Activated CD4-positive, alpha-beta memory T cell treated with anti-CD3 and anti-CD28 coated beads, Interleukin-2, amount 10 ng/mL, durations not matched to agents 7 days and 5 days (primary cell): Measurements from ENCODE around the gene SHC1. TPM values are rescaled to one million over a fixed set of nuclear protein-coding genes. Genes with fewer than 3 reads are reported as not detected.

Experiments used
- CTCF ChIA-PET: fragments of 350-600 bp; sonication (Branson Sonifier 250); formaldehyde crosslinking; loops from one replicate; lab custom pipeline; 2021; ENCODE audit warnings: antibody characterized with exemption, inconsistent platforms; lab: Charles Lee
- POLR2A ChIA-PET: fragments of 350-600 bp; sonication (Branson Sonifier 250); formaldehyde crosslinking; loops from one replicate; lab custom pipeline; 2021; ENCODE audit warnings: antibody characterized with exemption; lab: Charles Lee
- DNase-seq: peaks from one replicate; pipeline ENCODE4 v3.0.0-alpha.2; 2020
- H3K27ac Mint-ChIP-seq: one replicate; pipeline ENCODE4 v1.8.0; 2021; ENCODE audit warnings: mild to moderate bottlenecking, mixed read lengths
- H3K27me3 Mint-ChIP-seq: one replicate; pipeline ENCODE4 v1.8.0; 2021; ENCODE audit warnings: mixed read lengths
- H3K36me3 Mint-ChIP-seq: one replicate; pipeline ENCODE4 v1.8.0; 2021; ENCODE audit warnings: low read depth, mixed read lengths
- H3K4me1 Mint-ChIP-seq: one replicate; pipeline ENCODE4 v1.8.0; 2021; ENCODE audit warnings: mixed read lengths
- H3K4me3 Mint-ChIP-seq: one replicate; pipeline ENCODE4 v1.8.0; 2021; ENCODE audit warnings: mild to moderate bottlenecking, mixed read lengths
- H3K9me3 Mint-ChIP-seq: one replicate; pipeline ENCODE4 v1.8.0; 2021; ENCODE audit warnings: mixed read lengths
- total RNA-seq, 2 experiments: library from RNA; stranded (reverse); gene quantifications; one replicate each; pipeline ENCODE4 v1.2.3, GENCODE V29; 2021

The SHC1 gene
- total RNA-seq, 2 experiments from 2014 or later: 80.7 to 80.8 TPM

GRCh38 chr1:154969246-154969645 is 1.3 kb downstream of the SHC1 start:
- peak overlapping the region; percentile 40 for H3K27ac Mint-ChIP-seq
- POLR2A ChIA-PET: interaction anchor here (0.9 to 3.9 kb wide), 3 partner anchors 8 to 46 kb away, joined by 3 to 34 read pairs (median 13); partner anchors contain the start of genes FLAD1 and PYGO2
- no peaks in the 10 kb centered on the region for H3K27me3 Mint-ChIP-seq
- H3K4me3 Mint-ChIP-seq: no peak overlapping the region
- H3K9me3 Mint-ChIP-seq: no peaks in the 10 kb centered on the region
- CTCF ChIA-PET: interaction anchor here (1.7 kb wide), 1 partner anchor 25 kb away, joined by 4 read pairs; no protein-coding TSS in a partner anchor
- no peak for DNase-seq
- peaks cover 57% of the 10 kb centered on the region for H3K36me3 Mint-ChIP-seq
- peaks cover 57% of the 10 kb centered on the region for H3K4me1 Mint-ChIP-seq

GRCh38 chr1:154968731-154969130 is 1.8 kb downstream of the SHC1 start:
- Mint-ChIP-seq H3K27me3 (no peaks in the 10 kb centered on the region), H3K27ac (peak overlapping the region; percentile 40), H3K4me1 (peaks cover 60% of the 10 kb centered on the region), H3K36me3 (peaks cover 61% of the 10 kb centered on the region), H3K9me3 (no peaks in the 10 kb centered on the region), H3K4me3 (no peak overlapping the region)
- POLR2A ChIA-PET: interaction anchor here (3.0 kb wide), 1 partner anchor 15 kb away, joined by 13 read pairs; the partner anchor contains the start of gene FLAD1
- CTCF ChIA-PET: no interaction called here
- DNase-seq: no peak

- no peaks in the 10 kb centered on the region for H3K9me3 Mint-ChIP-seq
- peaks cover 66% of the 10 kb centered on the region for H3K4me1 Mint-ChIP-seq
- H3K27ac Mint-ChIP-seq: peak overlapping the region; percentile 45
- ChIA-PET POLR2A (no interaction called here), CTCF (interaction anchor here (0.8 kb wide), 1 partner anchor 15 kb away, joined by 5 read pairs; no protein-coding TSS in a partner anchor)
- DNase-seq: no peak
- H3K27me3 Mint-ChIP-seq: no peaks in the 10 kb centered on the region
- H3K36me3 Mint-ChIP-seq: peaks cover 68% of the 10 kb centered on the region
- H3K4me3 Mint-ChIP-seq: no peak overlapping the region
These were observed 3.1 kb downstream of the SHC1 start for GRCh38 chr1:154967331-154967950.

GRCh38 chr1:154966111-154966510 is 4.4 kb downstream of the SHC1 start:
- Mint-ChIP-seq H3K27me3 (no peaks in the 10 kb centered on the region), H3K4me1 (peaks cover 59% of the 10 kb centered on the region), H3K4me3 (no peak overlapping the region), H3K36me3 (peaks cover 66% of the 10 kb centered on the region), H3K9me3 (no peaks in the 10 kb centered on the region), H3K27ac (no peak overlapping the region)
- ChIA-PET CTCF (interaction anchor here (1.1 kb wide), 1 partner anchor 11 kb away, joined by 3 read pairs; no protein-coding TSS in a partner anchor), POLR2A (interaction anchor here (0.7 to 0.8 kb wide), 2 partner anchors 10 to 11 kb away, joined by 3 to 4 read pairs; partner anchors contain the start of gene PBXIP1)
- DNase-seq: no peak

GRCh38 chr1:154964359-154964758 is 6.2 kb downstream of the SHC1 start:
- no peaks in the 10 kb centered on the region for H3K27me3 Mint-ChIP-seq
- no peak overlapping the region for H3K4me3 Mint-ChIP-seq
- peaks cover 61% of the 10 kb centered on the region for H3K4me1 Mint-ChIP-seq
- CTCF ChIA-PET: interaction anchor here (1.2 to 4.3 kb wide), 2 partner anchors 9 to 32 kb away, joined by 4 to 24 read pairs; partner anchors contain the start of gene CKS1B
- POLR2A ChIA-PET: interaction anchor here (0.8 to 1.6 kb wide), 7 partner anchors 9 to 52 kb away, joined by 3 to 10 read pairs (median 5); partner anchors contain the start of genes CKS1B, FLAD1 and PBXIP1
- H3K36me3 Mint-ChIP-seq: peaks cover 72% of the 10 kb centered on the region
- H3K27ac Mint-ChIP-seq: peak overlapping the region; percentile 57
- no peaks in the 10 kb centered on the region for H3K9me3 Mint-ChIP-seq
- DNase-seq: no peak

- ChIA-PET POLR2A (interaction anchor here (0.7 to 3.9 kb wide), 4 partner anchors 9 to 27 kb away, joined by 3 to 25 read pairs (median 8); partner anchors contain the start of genes CKS1B, PBXIP1 and PMVK), CTCF (interaction anchor here (4.3 kb wide), 1 partner anchor 9 kb away, joined by 24 read pairs; the partner anchor contains the start of gene CKS1B)
- peaks cover 67% of the 10 kb centered on the region for H3K36me3 Mint-ChIP-seq
- no peak for DNase-seq
- H3K9me3 Mint-ChIP-seq: no peaks in the 10 kb centered on the region
- H3K27me3 Mint-ChIP-seq: no peaks in the 10 kb centered on the region
- H3K4me1 Mint-ChIP-seq: peaks cover 57% of the 10 kb centered on the region
- no peak overlapping the region for H3K4me3 Mint-ChIP-seq
- H3K27ac Mint-ChIP-seq: peak overlapping the region; percentile 58
These were observed 6.9 kb downstream of the SHC1 start for GRCh38 chr1:154963643-154964042.

- H3K4me1 Mint-ChIP-seq: peaks cover 54% of the 10 kb centered on the region
- peak overlapping the region; percentile 88 for H3K4me3 Mint-ChIP-seq
- no peak for DNase-seq
- H3K36me3 Mint-ChIP-seq: peaks cover 69% of the 10 kb centered on the region
- POLR2A ChIA-PET: interaction anchor here (1.3 to 4.3 kb wide), 8 partner anchors 8 to 47 kb away, joined by 4 to 62 read pairs (median 21); partner anchors contain the start of genes CKS1B, FLAD1, PMVK and SHC1
- H3K27ac Mint-ChIP-seq: peak overlapping the region; percentile 85
- no peaks in the 10 kb centered on the region for H3K9me3 Mint-ChIP-seq
- H3K27me3 Mint-ChIP-seq: no peaks in the 10 kb centered on the region
- CTCF ChIA-PET: interaction anchor here (1.7 to 4.3 kb wide), 3 partner anchors 10 to 54 kb away, joined by 4 to 24 read pairs (median 16); partner anchors contain the start of genes CKS1B and FLAD1
These were observed 7.7 kb downstream of the SHC1 start for GRCh38 chr1:154962795-154963330.

GRCh38 chr1:154962156-154962749 is 8.3 kb downstream of the SHC1 start:
- Mint-ChIP-seq H3K27ac (peak overlapping the region; percentile 85), H3K4me3 (peak overlapping the region; percentile 88), H3K9me3 (no peaks in the 10 kb centered on the region), H3K36me3 (peaks cover 66% of the 10 kb centered on the region), H3K27me3 (no peaks in the 10 kb centered on the region), H3K4me1 (peaks cover 52% of the 10 kb centered on the region)
- ChIA-PET POLR2A (interaction anchor here (1.3 to 4.3 kb wide), 11 partner anchors 9 to 60 kb away, joined by 3 to 62 read pairs (median 12); partner anchors contain the start of genes CKS1B, FLAD1, PMVK and SHC1), CTCF (interaction anchor here (1.2 to 4.3 kb wide), 7 partner anchors 11 to 403 kb away, joined by 3 to 24 read pairs (median 4); partner anchors contain the start of genes CKS1B, FLAD1 and LENEP)
- no peak for DNase-seq

- POLR2A ChIA-PET: interaction anchor here (0.7 to 4.3 kb wide), 14 partner anchors 9 to 232 kb away, joined by 3 to 62 read pairs (median 6); partner anchors contain the start of genes CKS1B, FLAD1, PMVK and SHC1
- Mint-ChIP-seq H3K9me3 (no peaks in the 10 kb centered on the region), H3K27me3 (no peaks in the 10 kb centered on the region), H3K4me3 (peak within 1 kb of the TSS; percentile 97), H3K4me1 (peaks cover 58% of the 10 kb centered on the region), H3K27ac (peak within 1 kb of the TSS; percentile 89), H3K36me3 (peaks cover 58% of the 10 kb centered on the region)
- CTCF ChIA-PET: interaction anchor here (0.5 to 4.3 kb wide), 16 partner anchors 11 to 847 kb away, joined by 3 to 24 read pairs (median 4); partner anchors contain the start of genes ADAM15, CKS1B, FLAD1 and LENEP
- peak; percentile 83 for DNase-seq
These were observed 9.1 kb downstream of the SHC1 start, which contains the start of gene PYGO2 for GRCh38 chr1:154961207-154962155. Gene PYGO2, minus strand, starts transcription at chr1:154961782. Its CDS starts 206 bp downstream, at chr1:154961576.

GRCh38 chr1:154960446-154961136 is 10.0 kb downstream of the SHC1 start:
- no peaks in the 10 kb centered on the region for H3K9me3 Mint-ChIP-seq
- H3K27ac Mint-ChIP-seq: peak overlapping the region; percentile 89
- DNase-seq: no peak
- no peaks in the 10 kb centered on the region for H3K27me3 Mint-ChIP-seq
- H3K4me1 Mint-ChIP-seq: peaks cover 67% of the 10 kb centered on the region
- H3K36me3 Mint-ChIP-seq: peaks cover 51% of the 10 kb centered on the region
- CTCF ChIA-PET: interaction anchor here (0.5 to 4.3 kb wide), 14 partner anchors 12 to 846 kb away, joined by 3 to 24 read pairs (median 3); partner anchors contain the start of genes ADAM15, CKS1B and LENEP
- POLR2A ChIA-PET: interaction anchor here (0.7 to 4.3 kb wide), 17 partner anchors 8 to 233 kb away, joined by 3 to 62 read pairs (median 6); partner anchors contain the start of genes CKS1B, FLAD1, PMVK and SHC1
- H3K4me3 Mint-ChIP-seq: peak overlapping the region; percentile 97
